H7 (cell line): ENCODE measurements around the gene UBE2J2. TPM values are rescaled to one million over a fixed set of nuclear protein-coding genes. Genes with fewer than 3 reads are reported as not detected.
A peak's percentile ranks its signal among the peaks of the same experiment; 100 is the strongest.
"Not testable (repeated sequence)": the region's sequence is repeated elsewhere in the genome, so short reads cannot be mapped to it uniquely, and the experiment has no call there.

Experiments used
- DNase-seq: peaks from one replicate; pipeline ENCODE4 v3.0.0; 2012
- H3K27me3 ChIP-seq: 2 replicates; pipeline ENCODE4 v1.6.0; 2011; ENCODE audit warnings: mild to moderate bottlenecking, low read length; ENCODE audit not compliant: control insufficient read depth, insufficient read depth
- H3K36me3 ChIP-seq: replicated peaks from 2 replicates; pipeline ENCODE4 v1.5.1; 2011; ENCODE audit warnings: low read length; ENCODE audit not compliant: control insufficient read depth, insufficient read depth
- H3K4me3 ChIP-seq: 2 replicates; pipeline ENCODE4 v1.5.1; 2011; ENCODE audit warnings: low read depth, mild to moderate bottlenecking, control low read depth, low read length, moderate library complexity; ENCODE audit not compliant: insufficient read depth
- total RNA-seq: library from RNA; depleted of rRNA; stranded (reverse); fragments of >200 nt; shearing (Covaris generic); gene quantifications from 2 replicates; pipeline ENCODE4 v1.2.3, GENCODE V29; 2014; rRNA removed

The UBE2J2 gene
- 81.8 and 105 TPM in 2 replicates for total RNA-seq

GRCh38 chr1:1273512-1274298 is at the start of gene UBE2J2:
UBE2J2 (minus strand) TSS chr1:1273854; CDS start chr1:1267992, 5,862 bp downstream.
- peak within 1 kb of the TSS; percentile 94 for H3K4me3 ChIP-seq
- H3K36me3 ChIP-seq: peaks cover 3% of the 10 kb centered on the region; the same call in 1 of the 2 replicates
- H3K27me3 ChIP-seq: no peaks in the 10 kb centered on the region
- DNase-seq: peak; percentile 100

- DNase-seq: no peak
- Histone ChIP-seq H3K36me3 (peaks cover 8% of the 10 kb centered on the region), H3K27me3 (no peaks in the 10 kb centered on the region), H3K4me3 (no peak overlapping the region)
These were observed 49.3 kb upstream of the UBE2J2 start for GRCh38 chr1:1322952-1323351.

GRCh38 chr1:1322418-1322817 is 48.8 kb upstream of the UBE2J2 start:
- Histone ChIP-seq H3K27me3 (no peaks in the 10 kb centered on the region), H3K4me3 (no peak overlapping the region), H3K36me3 (peaks cover 9% of the 10 kb centered on the region)
- DNase-seq: peak; percentile 66

GRCh38 chr1:1321477-1321876 is 47.8 kb upstream of the UBE2J2 start:
- H3K4me3 ChIP-seq: no peak overlapping the region
- no peaks in the 10 kb centered on the region for H3K27me3 ChIP-seq
- H3K36me3 ChIP-seq: peaks cover 10% of the 10 kb centered on the region
- DNase-seq: no peak

GRCh38 chr1:1320666-1321448 is 47.2 kb upstream of the UBE2J2 start:
- no peak for DNase-seq

GRCh38 chr1:1319646-1319941 is 45.9 kb upstream of the UBE2J2 start:
- H3K27me3 ChIP-seq: no peaks in the 10 kb centered on the region
- DNase-seq: no peak
- no peak overlapping the region for H3K4me3 ChIP-seq
- peaks cover 11% of the 10 kb centered on the region for H3K36me3 ChIP-seq

More at GRCh38 chr1:1320666-1321448, 47.2 kb upstream of the UBE2J2 start:
- Histone ChIP-seq H3K27me3 (no peaks in the 10 kb centered on the region), H3K36me3 (peaks cover 10% of the 10 kb centered on the region), H3K4me3 (no peak overlapping the region)

GRCh38 chr1:1318777-1319645 is 45.4 kb upstream of the UBE2J2 start:
- no peak for DNase-seq
- peaks cover 11% of the 10 kb centered on the region for H3K36me3 ChIP-seq
- H3K4me3 ChIP-seq: no peak overlapping the region
- no peaks in the 10 kb centered on the region for H3K27me3 ChIP-seq

GRCh38 chr1:1318131-1318652 is 44.5 kb upstream of the UBE2J2 start:
- Histone ChIP-seq H3K4me3 (no peak overlapping the region), H3K36me3 (peaks cover 16% of the 10 kb centered on the region), H3K27me3 (no peaks in the 10 kb centered on the region)
- no peak for DNase-seq

GRCh38 chr1:1317420-1317819 is 43.8 kb upstream of the UBE2J2 start:
- no peak for DNase-seq
- H3K27me3 ChIP-seq: no peaks in the 10 kb centered on the region
- H3K4me3 ChIP-seq: no peak overlapping the region
- H3K36me3 ChIP-seq: peaks cover 21% of the 10 kb centered on the region

GRCh38 chr1:1316199-1316598 is 42.5 kb upstream of the UBE2J2 start:
- not testable (repeated sequence) for H3K4me3 ChIP-seq, H3K27me3 ChIP-seq, DNase-seq
- peaks cover 26% of the 10 kb centered on the region for H3K36me3 ChIP-seq

- Histone ChIP-seq H3K27me3 (no peaks in the 10 kb centered on the region), H3K4me3 (no peak overlapping the region), H3K36me3 (peaks cover 26% of the 10 kb centered on the region)
- peak; percentile 97 for DNase-seq
These were observed 41.8 kb upstream of the UBE2J2 start for GRCh38 chr1:1315435-1315954.

- Histone ChIP-seq H3K4me3 (no peak overlapping the region), H3K27me3 (no peaks in the 10 kb centered on the region), H3K36me3 (peaks cover 24% of the 10 kb centered on the region)
- DNase-seq: no peak
These were observed 41.2 kb upstream of the UBE2J2 start for GRCh38 chr1:1314678-1315335.

- no peak overlapping the region for H3K4me3 ChIP-seq
- H3K36me3 ChIP-seq: peaks cover 21% of the 10 kb centered on the region
- no peaks in the 10 kb centered on the region; the same call in 1 of the 2 replicates for H3K27me3 ChIP-seq
- DNase-seq: no peak
These were observed 40.6 kb upstream of the UBE2J2 start for GRCh38 chr1:1314237-1314586.
